Neuronal stem cell (in vitro differentiated cells): ENCODE data around the gene WDR53.
"Not testable (repeated sequence)": the region's sequence is repeated elsewhere in the genome, so short reads cannot be mapped to it uniquely, and the experiment has no call there.

Source experiments
- DNase-seq: peaks from one replicate; pipeline ENCODE4 v3.0.0-alpha.2; 2013; ENCODE audit warnings: low spot score
- H2AFZ ChIP-seq: one replicate; pipeline ENCODE4 v1.6.1; 2013; ENCODE audit warnings: mild to moderate bottlenecking, low read length, inconsistent platforms
- H2AK5ac ChIP-seq: 2 replicates; pipeline ENCODE4 v1.6.1; 2013; ENCODE audit warnings: low read depth, mild to moderate bottlenecking, inconsistent platforms, low read length, moderate library complexity, mixed read lengths
- H2BK120ac ChIP-seq: 2 replicates; pipeline ENCODE4 v1.6.1; 2013; ENCODE audit warnings: low read depth, mild to moderate bottlenecking, inconsistent platforms, low read length, moderate library complexity, mixed read lengths
- H2BK12ac ChIP-seq: one replicate; pipeline ENCODE4 v1.6.1; 2013; ENCODE audit warnings: low read length, inconsistent platforms
- H2BK15ac ChIP-seq: 2 replicates; pipeline ENCODE4 v1.6.1; 2013; ENCODE audit warnings: mild to moderate bottlenecking, low read length, inconsistent platforms, mixed read lengths
- H2BK5ac ChIP-seq: one replicate; pipeline ENCODE4 v1.6.1; 2013; ENCODE audit warnings: inconsistent platforms, mild to moderate bottlenecking, low read length, moderate library complexity
- H3K14ac ChIP-seq: one replicate; pipeline ENCODE4 v1.6.1; 2013; ENCODE audit warnings: low read length, inconsistent platforms
- H3K18ac ChIP-seq: 2 replicates; pipeline ENCODE4 v1.6.1; 2013; ENCODE audit warnings: low read length, inconsistent platforms
- H3K23ac ChIP-seq: 2 replicates; pipeline ENCODE4 v1.6.1; 2013; ENCODE audit warnings: low read depth, mild to moderate bottlenecking, mixed read lengths, low read length, inconsistent platforms; ENCODE audit not compliant: poor library complexity
- H3K27ac ChIP-seq: replicated peaks from 3 replicates; pipeline ENCODE4 v1.5.1; 2013; ENCODE audit warnings: low read length, inconsistent platforms
- H3K27me3 ChIP-seq, 3 experiments: 2 replicates each; pipeline ENCODE4 v1.6.1; 2013; ENCODE audit warnings: low read length in 3 of 3, mild to moderate bottlenecking in 2 of 3, inconsistent platforms in 1 of 3, low read depth in 1 of 3, mixed read lengths in 1 of 3, moderate library complexity in 1 of 3; ENCODE audit not compliant: control insufficient read depth in 3 of 3, insufficient read depth in 3 of 3
- H3K36me3 ChIP-seq, 2 donors: replicated peaks in 1 of 2; 2 replicates each; pipeline ENCODE4 v1.6.1; 2013; ENCODE audit warnings: low read length in 2 of 2; ENCODE audit not compliant: control insufficient read depth in 2 of 2, insufficient read depth in 2 of 2
- H3K4ac ChIP-seq: 2 replicates; pipeline ENCODE4 v1.6.1; 2013; ENCODE audit warnings: inconsistent platforms, mild to moderate bottlenecking, low read length, moderate library complexity
- H3K4me1 ChIP-seq, 2 donors: 1 replicate in 1 of 2; 2 replicates in 1 of 2; pipeline ENCODE4 v1.6.1; 2013; ENCODE audit warnings: low read length in 2 of 2, low read depth in 1 of 2; ENCODE audit not compliant: control insufficient read depth in 2 of 2, insufficient read depth in 1 of 2
- H3K4me2 ChIP-seq: one replicate; pipeline ENCODE4 v1.6.1; 2013; ENCODE audit warnings: mild to moderate bottlenecking, low read length, inconsistent platforms; ENCODE audit not compliant: insufficient read depth, poor library complexity, severe bottlenecking
- H3K4me3 ChIP-seq, 2 donors: 2 replicates each; pipeline ENCODE4 v1.5.1; 2013; ENCODE audit warnings: low read length in 2 of 2, mild to moderate bottlenecking in 2 of 2, inconsistent platforms in 1 of 2, moderate library complexity in 1 of 2
- H3K79me1 ChIP-seq: one replicate; pipeline ENCODE4 v1.6.1; 2013; ENCODE audit warnings: low read depth, mild to moderate bottlenecking, inconsistent platforms, low read length, moderate library complexity
- H3K9ac ChIP-seq: one replicate; pipeline ENCODE4 v1.6.1; 2013; ENCODE audit warnings: mild to moderate bottlenecking, low read depth, low read length, inconsistent platforms; ENCODE audit not compliant: poor library complexity
- H3K9me3 ChIP-seq, 2 donors: replicated peaks in 1 of 2; 2 replicates each; pipeline versions ENCODE3 to v1.6.1; 2013; ENCODE audit warnings: low read length in 2 of 2, mild to moderate bottlenecking in 2 of 2, inconsistent platforms in 1 of 2, low read depth in 1 of 2, mixed read lengths in 1 of 2, moderate library complexity in 1 of 2; ENCODE audit not compliant: control insufficient read depth in 2 of 2, insufficient read depth in 1 of 2
- H4K8ac ChIP-seq: one replicate; pipeline ENCODE4 v1.6.1; 2013; ENCODE audit warnings: low read depth, mild to moderate bottlenecking, inconsistent platforms, low read length, moderate library complexity
- H4K91ac ChIP-seq: one replicate; pipeline ENCODE4 v1.6.1; 2013; ENCODE audit warnings: low read length, low read depth, mild to moderate bottlenecking, inconsistent platforms; ENCODE audit not compliant: poor library complexity
- WGBS, 2 donors: extraction: QIAGEN DNeasy Blood & Tissue Kit; methylation state at CpG; one replicate each; pipeline ENCODE4 v1.1.7; 2013; ENCODE audit warnings: missing lambda C conversion rate in 2 of 2, mixed read lengths in 1 of 2; ENCODE audit not compliant: insufficient read length in 2 of 2, insufficient replicate concordance in 1 of 2; ENCODE audit errors: extremely low coverage in 2 of 2; 5-methylcytosine and 5-hydroxymethylcytosine counted together

Gene WDR53

GRCh38 chr3:196521291-196521690 lies 47.1 kb downstream of the WDR53 start:
- not testable (repeated sequence) for H3K9ac ChIP-seq, H2BK12ac ChIP-seq, H3K4me3 ChIP-seq, H4K91ac ChIP-seq, H3K4me2 ChIP-seq, H2BK120ac ChIP-seq, H3K4me1 ChIP-seq, DNase-seq, H3K36me3 ChIP-seq, H3K27ac ChIP-seq, H3K18ac ChIP-seq, H2AFZ ChIP-seq, H2AK5ac ChIP-seq, H2BK5ac ChIP-seq, H3K79me1 ChIP-seq, H3K14ac ChIP-seq, H3K23ac ChIP-seq, H4K8ac ChIP-seq, H3K4ac ChIP-seq, H2BK15ac ChIP-seq, H3K27me3 ChIP-seq
- WGBS, 2 donors, result no CpG with 5 or more reads among the region's 12 CpGs
- peaks cover 22 to 38% of the 10 kb centered on the region in 2 donors for H3K9me3 ChIP-seq

GRCh38 chr3:196519718-196520082 lies 48.7 kb downstream of the WDR53 start:
- Histone ChIP-seq H2BK120ac (no peak overlapping the region), H2AK5ac (no peak overlapping the region), H2AFZ (no peak overlapping the region), H3K36me3 (no peaks in the 10 kb centered on the region), H3K79me1 (no peaks in the 10 kb centered on the region), H3K4me3 (no peak overlapping the region), H4K91ac (no peak overlapping the region), H3K9me3 (peaks cover 22 to 40% of the 10 kb centered on the region in 2 donors), H3K9ac (no peak overlapping the region), H3K27ac (no peak overlapping the region), H2BK12ac (no peak overlapping the region), H3K4me2 (no peak overlapping the region), H4K8ac (no peak overlapping the region), H3K18ac (no peak overlapping the region), H2BK5ac (no peak overlapping the region), H3K27me3 (no peaks in the 10 kb centered on the region), H3K4me1 (no peaks in the 10 kb centered on the region), H3K14ac (no peak overlapping the region), H2BK15ac (no peak overlapping the region), H3K23ac (no peak overlapping the region), H3K4ac (no peak overlapping the region)
- WGBS, 2 donors, result no CpG with 5 or more reads among the region's 5 CpGs
- no peak for DNase-seq

GRCh38 chr3:196518966-196519717 lies 49.2 kb downstream of the WDR53 start:
- Histone ChIP-seq H3K9me3 (peaks cover 22 to 40% of the 10 kb centered on the region in 2 donors), H3K27me3 (no peaks in the 10 kb centered on the region), H2BK15ac (no peak overlapping the region), H2AFZ (no peak overlapping the region), H3K23ac (no peak overlapping the region), H2BK12ac (no peak overlapping the region), H3K4me1 (no peaks in the 10 kb centered on the region), H4K8ac (no peak overlapping the region), H3K79me1 (no peaks in the 10 kb centered on the region), H3K14ac (no peak overlapping the region), H2BK5ac (no peak overlapping the region), H3K27ac (no peak overlapping the region), H3K9ac (no peak overlapping the region), H3K4me3 (no peak overlapping the region), H3K4me2 (no peak overlapping the region), H3K36me3 (no peaks in the 10 kb centered on the region), H3K18ac (no peak overlapping the region), H4K91ac (no peak overlapping the region), H2AK5ac (no peak overlapping the region), H3K4ac (no peak overlapping the region), H2BK120ac (no peak overlapping the region)
- DNase-seq, result no peak
- WGBS, 2 donors, result no CpG with 5 or more reads among the region's 12 CpGs

GRCh38 chr3:196517919-196518318 lies 50.4 kb downstream of the WDR53 start:
- H3K27me3 ChIP-seq, result no peaks in the 10 kb centered on the region
- H3K36me3 ChIP-seq, result no peaks in the 10 kb centered on the region
- no peak overlapping the region for H2BK120ac ChIP-seq
- no peak overlapping the region for H4K91ac ChIP-seq
- no peaks in the 10 kb centered on the region for H3K4me1 ChIP-seq
- no peak overlapping the region for H3K23ac ChIP-seq
- no peaks in the 10 kb centered on the region for H3K79me1 ChIP-seq
- no peak overlapping the region for H2AK5ac ChIP-seq
- no peak for DNase-seq
- no peak overlapping the region for H3K18ac ChIP-seq
- no peak overlapping the region for H3K9ac ChIP-seq
- no peak overlapping the region for H4K8ac ChIP-seq
- H2BK15ac ChIP-seq, result no peak overlapping the region
- WGBS, 2 donors, result no CpG with 5 or more reads among the region's 2 CpGs
- H2BK12ac ChIP-seq, result no peak overlapping the region
- peaks cover 22 to 40% of the 10 kb centered on the region in 2 donors for H3K9me3 ChIP-seq
- no peak overlapping the region for H3K27ac ChIP-seq
- no peak overlapping the region for H3K4me3 ChIP-seq
- H2AFZ ChIP-seq, result no peak overlapping the region
- H2BK5ac ChIP-seq, result no peak overlapping the region
- no peak overlapping the region for H3K4me2 ChIP-seq
- H3K14ac ChIP-seq, result no peak overlapping the region
- H3K4ac ChIP-seq, result no peak overlapping the region
